DND-41 (cell line): ENCODE data around the gene SELE.
A peak's percentile ranks its signal among the peaks of the same experiment; 100 is the strongest.

Experiments
- EZH2 ChIP-seq: IDR thresholded peaks from 3 replicates; pipeline ENCODE4 v1.6.1; 2012; ENCODE audit warnings: borderline replicate concordance, low read depth, mild to moderate bottlenecking, moderate library complexity, low read length, inconsistent platforms; ENCODE audit not compliant: severe bottlenecking
- TF ChIP-seq, protein P1 (sequence below): IDR thresholded peaks from 2 replicates; pipeline ENCODE4 v1.5.1; 2012; ENCODE audit warnings: borderline replicate concordance, low read length, moderate library complexity, mild to moderate bottlenecking; ENCODE audit not compliant: poor library complexity, severe bottlenecking; ENCODE audit errors: extremely low read depth

GRCh38 chr1:169753549-169753948 is 19.7 kb upstream of the SELE start:
- TF ChIP-seq, protein P1, sequence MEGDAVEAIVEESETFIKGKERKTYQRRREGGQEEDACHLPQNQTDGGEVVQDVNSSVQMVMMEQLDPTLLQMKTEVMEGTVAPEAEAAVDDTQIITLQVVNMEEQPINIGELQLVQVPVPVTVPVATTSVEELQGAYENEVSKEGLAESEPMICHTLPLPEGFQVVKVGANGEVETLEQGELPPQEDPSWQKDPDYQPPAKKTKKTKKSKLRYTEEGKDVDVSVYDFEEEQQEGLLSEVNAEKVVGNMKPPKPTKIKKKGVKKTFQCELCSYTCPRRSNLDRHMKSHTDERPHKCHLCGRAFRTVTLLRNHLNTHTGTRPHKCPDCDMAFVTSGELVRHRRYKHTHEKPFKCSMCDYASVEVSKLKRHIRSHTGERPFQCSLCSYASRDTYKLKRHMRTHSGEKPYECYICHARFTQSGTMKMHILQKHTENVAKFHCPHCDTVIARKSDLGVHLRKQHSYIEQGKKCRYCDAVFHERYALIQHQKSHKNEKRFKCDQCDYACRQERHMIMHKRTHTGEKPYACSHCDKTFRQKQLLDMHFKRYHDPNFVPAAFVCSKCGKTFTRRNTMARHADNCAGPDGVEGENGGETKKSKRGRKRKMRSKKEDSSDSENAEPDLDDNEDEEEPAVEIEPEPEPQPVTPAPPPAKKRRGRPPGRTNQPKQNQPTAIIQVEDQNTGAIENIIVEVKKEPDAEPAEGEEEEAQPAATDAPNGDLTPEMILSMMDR, result peak; percentile 43
- TF ChIP-seq EZH2, result no peak
